GM23338 (cell line): ENCODE results near the gene MAP6D1. TPM values are rescaled to one million over a fixed set of nuclear protein-coding genes. Genes with fewer than 3 reads are reported as not detected.
A peak's percentile ranks its signal among the peaks of the same experiment; 100 is the strongest.

Experiments used
- ATAC-seq: fragments of 200-7000 bp; cut with Tn5 transposase; 3 replicates; pipeline ENCODE4 v1.9.1; 2020
- DNase-seq: peaks from one replicate; pipeline ENCODE4 v3.0.0-alpha.2; 2015; ENCODE audit warnings: low spot score
- H2AFZ ChIP-seq: fragments of 200-600 bp; sonication (generic); 2 replicates; pipeline ENCODE4 v1.8.0; 2016; ENCODE audit warnings: antibody characterized with exemption, mild to moderate bottlenecking, moderate library complexity
- H3F3A ChIP-seq: fragments of 200-600 bp; sonication (generic); replicated peaks from 2 replicates; pipeline ENCODE4 v1.8.0; 2017; ENCODE audit warnings: antibody characterized with exemption, mixed run types, low read depth
- H3K27ac ChIP-seq: fragments of 200-600 bp; sonication (generic); 2 replicates; pipeline ENCODE4 v1.6.1; 2016; ENCODE audit warnings: low read depth
- H3K27me3 ChIP-seq: fragments of 200-600 bp; sonication (generic); 2 replicates; pipeline ENCODE4 v1.8.0; 2016; ENCODE audit warnings: mild to moderate bottlenecking, mixed run types, moderate library complexity; ENCODE audit not compliant: insufficient read depth
- H3K36me3 ChIP-seq: fragments of 200-600 bp; sonication (generic); 2 replicates; pipeline ENCODE4 v1.8.0; 2016; ENCODE audit warnings: mild to moderate bottlenecking; ENCODE audit not compliant: insufficient read depth
- H3K4me1 ChIP-seq: fragments of 200-600 bp; sonication (generic); 2 replicates; pipeline ENCODE4 v1.8.0; 2016; ENCODE audit warnings: mild to moderate bottlenecking, moderate library complexity; ENCODE audit not compliant: insufficient read depth
- H3K4me2 ChIP-seq: fragments of 200-600 bp; sonication (generic); 2 replicates; pipeline ENCODE4 v1.7.1; 2017; ENCODE audit warnings: mixed run types
- H3K4me3 ChIP-seq: fragments of 200-600 bp; sonication (generic); 2 replicates; pipeline ENCODE4 v1.6.1; 2016; ENCODE audit warnings: mixed run types
- H3K79me2 ChIP-seq: fragments of 200-600 bp; sonication (generic); replicated peaks from 2 replicates; pipeline ENCODE4 v1.8.0; 2017; ENCODE audit warnings: mild to moderate bottlenecking; ENCODE audit not compliant: insufficient read depth
- H3K9me2 ChIP-seq: fragments of 200-600 bp; sonication (generic); 2 replicates; pipeline ENCODE4 v1.8.0; 2017; ENCODE audit not compliant: insufficient read depth
- H4K20me1 ChIP-seq: fragments of 200-600 bp; sonication (generic); replicated peaks from 2 replicates; pipeline ENCODE4 v1.8.0; 2017; ENCODE audit warnings: mild to moderate bottlenecking; ENCODE audit not compliant: insufficient read depth
- H3K27ac Mint-ChIP-seq: 2 replicates; pipeline ENCODE4 v1.8.0; 2020; ENCODE audit warnings: inconsistent platforms, mild to moderate bottlenecking, moderate library complexity, mixed read lengths
- H3K27me3 Mint-ChIP-seq: 3 replicates; pipeline ENCODE4 v1.8.0; 2022; ENCODE audit warnings: low read depth, mild to moderate bottlenecking, moderate library complexity, mixed read lengths, inconsistent platforms; ENCODE audit not compliant: insufficient read depth, poor library complexity
- H3K36me3 Mint-ChIP-seq: 3 replicates; pipeline ENCODE4 v1.8.0; 2021; ENCODE audit warnings: low read depth, mild to moderate bottlenecking, inconsistent platforms, moderate library complexity, mixed read lengths
- H3K4me1 Mint-ChIP-seq: 3 replicates; pipeline ENCODE4 v1.8.0; 2020; ENCODE audit warnings: mild to moderate bottlenecking, inconsistent platforms, mixed read lengths
- H3K4me3 Mint-ChIP-seq: 3 replicates; pipeline ENCODE4 v1.8.0; 2021; ENCODE audit warnings: moderate library complexity, mild to moderate bottlenecking, inconsistent platforms, mixed read lengths
- H3K9me3 Mint-ChIP-seq: 3 replicates; pipeline ENCODE4 v1.8.0; 2020; ENCODE audit warnings: moderate library complexity, mild to moderate bottlenecking, inconsistent platforms, mixed read lengths
- ZNF114 ChIP-seq: fragments of 250-450 bp; sonication (Bioruptor Pico); IDR thresholded peaks from 2 replicates; pipeline ENCODE4 v1.5.0; 2020; ENCODE audit warnings: mild to moderate bottlenecking, moderate library complexity
- polyA plus RNA-seq: library from polyadenylated mRNA; unstranded; fragments of >200 nt; fragmentation: Nextera tagmentation; extraction: Ambion mirVana; gene quantifications from 2 replicates; pipeline ENCODE4 v1.2.1, GENCODE V29; 2016
- total RNA-seq: library from RNA; depleted of rRNA; stranded (reverse); fragments of >200 nt; shearing (Covaris generic); gene quantifications from 2 replicates; pipeline ENCODE4 v1.2.3, GENCODE V29; 2014; rRNA removed

MAP6D1 gene
- total and polyA plus RNA-seq, 2 experiments from 2014 or later, result 2.6 to 8.2 TPM

- ATAC-seq, result no peak; the same call in 2 of the 3 replicates
Measured at GRCh38 chr3:183766107-183766506, 59.3 kb downstream of the MAP6D1 start.

More at GRCh38 chr3:183766107-183766506, 59.3 kb downstream of the MAP6D1 start:
- H3K27me3 Mint-ChIP-seq, result peaks cover 2% of the 10 kb centered on the region
- H4K20me1 ChIP-seq, result peaks cover 12% of the 10 kb centered on the region
- H3K4me3 ChIP-seq, result no peak overlapping the region
- no peak overlapping the region for H3K4me3 Mint-ChIP-seq
- DNase-seq, result no peak
- H3K27ac Mint-ChIP-seq, result peak overlapping the region; percentile 7; the same call in 1 of the 2 replicates
- no peaks in the 10 kb centered on the region for H3K4me1 ChIP-seq
- H3K79me2 ChIP-seq, result 0 out of 2 replicates have a peak, but pooled peaks cover 3% of the 10 kb centered on the region
- H3K4me2 ChIP-seq, result no peak overlapping the region
- no peak overlapping the region for H2AFZ ChIP-seq
- H3K27ac ChIP-seq, result peak overlapping the region; percentile 77
- H3K27me3 ChIP-seq, result no peaks in the 10 kb centered on the region
- H3K4me1 Mint-ChIP-seq, result no peaks in the 10 kb centered on the region
- no peaks in the 10 kb centered on the region for H3K9me2 ChIP-seq
- no peaks in the 10 kb centered on the region for H3K9me3 Mint-ChIP-seq
- 0 out of 2 replicates have a peak, but pooled peaks cover 2% of the 10 kb centered on the region for H3F3A ChIP-seq
- peaks cover 39% of the 10 kb centered on the region; the same call in 1 of the 2 replicates for H3K36me3 ChIP-seq
- TF ChIP-seq ZNF114, result no peak
- peaks cover 56% of the 10 kb centered on the region for H3K36me3 Mint-ChIP-seq

Other genes with a start within 250 kb of the MAP6D1 start
- 31.8 and 51.0 TPM in 2 replicates for gene KLHL24, start 190.0 kb downstream of the MAP6D1 start, total RNA-seq
- 5.9 and 8.2 TPM in 2 replicates for gene KLHL24, start 190.0 kb downstream of the MAP6D1 start, polyA plus RNA-seq
- 45.9 and 72.8 TPM in 2 replicates for gene YEATS2, start 127.8 kb downstream of the MAP6D1 start, total RNA-seq
- gene YEATS2, start 127.8 kb downstream of the MAP6D1 start, polyA plus RNA-seq, result 13.9 and 15.2 TPM in 2 replicates
- 65.7 and 67.5 TPM in 2 replicates for gene PARL, start 59.3 kb upstream of the MAP6D1 start, total RNA-seq
- 78.7 and 82.7 TPM in 2 replicates for gene PARL, start 59.3 kb upstream of the MAP6D1 start, polyA plus RNA-seq
- 38.5 and 39.9 TPM in 2 replicates for gene ABCC5, start 192.3 kb upstream of the MAP6D1 start, total RNA-seq
- gene ABCC5, start 192.3 kb upstream of the MAP6D1 start, polyA plus RNA-seq, result 14.0 TPM in 2 replicates
- gene HTR3D, start 206.2 kb upstream of the MAP6D1 start, total RNA-seq, result not detected in 2 replicates
- gene HTR3D, start 206.2 kb upstream of the MAP6D1 start, polyA plus RNA-seq, result not detected in 2 replicates
- not detected in 2 replicates for gene HTR3C, start 227.5 kb upstream of the MAP6D1 start, total RNA-seq
- gene HTR3C, start 227.5 kb upstream of the MAP6D1 start, polyA plus RNA-seq, result not detected in 2 replicates